Activated naive CD8-positive, alpha-beta T cell treated with anti-CD3 and anti-CD28 coated beads, Interleukin-2, amount 50 U/mL, for 24 hours (primary cell): ENCODE results near the gene DNAAF5.
"Not testable (repeated sequence)": the region's sequence is repeated elsewhere in the genome, so short reads cannot be mapped to it uniquely, and the experiment has no call there.

ENCODE experiments used
- ATAC-seq: fragments of 150-1000 bp; cut with Tn5 transposase; one replicate; pipeline ENCODE4 v1.10.0; 2021
- DNase-seq: peaks from one replicate; pipeline ENCODE4 v3.0.0; 2021
- H3K27ac Mint-ChIP-seq: one replicate; pipeline ENCODE4 v1.8.0; 2021; ENCODE audit warnings: mild to moderate bottlenecking, mixed read lengths
- H3K27me3 Mint-ChIP-seq: one replicate; pipeline ENCODE4 v1.8.0; 2021; ENCODE audit warnings: mixed read lengths
- H3K36me3 Mint-ChIP-seq: one replicate; pipeline ENCODE4 v1.8.0; 2021; ENCODE audit warnings: low read depth, mixed read lengths
- H3K4me1 Mint-ChIP-seq: one replicate; pipeline ENCODE4 v1.8.0; 2021; ENCODE audit warnings: mixed read lengths
- H3K4me3 Mint-ChIP-seq: one replicate; pipeline ENCODE4 v1.8.0; 2021; ENCODE audit warnings: mild to moderate bottlenecking, moderate library complexity, mixed read lengths
- H3K9me3 Mint-ChIP-seq: one replicate; pipeline ENCODE4 v1.8.0; 2021; ENCODE audit warnings: mixed read lengths

Gene DNAAF5

DNA sequence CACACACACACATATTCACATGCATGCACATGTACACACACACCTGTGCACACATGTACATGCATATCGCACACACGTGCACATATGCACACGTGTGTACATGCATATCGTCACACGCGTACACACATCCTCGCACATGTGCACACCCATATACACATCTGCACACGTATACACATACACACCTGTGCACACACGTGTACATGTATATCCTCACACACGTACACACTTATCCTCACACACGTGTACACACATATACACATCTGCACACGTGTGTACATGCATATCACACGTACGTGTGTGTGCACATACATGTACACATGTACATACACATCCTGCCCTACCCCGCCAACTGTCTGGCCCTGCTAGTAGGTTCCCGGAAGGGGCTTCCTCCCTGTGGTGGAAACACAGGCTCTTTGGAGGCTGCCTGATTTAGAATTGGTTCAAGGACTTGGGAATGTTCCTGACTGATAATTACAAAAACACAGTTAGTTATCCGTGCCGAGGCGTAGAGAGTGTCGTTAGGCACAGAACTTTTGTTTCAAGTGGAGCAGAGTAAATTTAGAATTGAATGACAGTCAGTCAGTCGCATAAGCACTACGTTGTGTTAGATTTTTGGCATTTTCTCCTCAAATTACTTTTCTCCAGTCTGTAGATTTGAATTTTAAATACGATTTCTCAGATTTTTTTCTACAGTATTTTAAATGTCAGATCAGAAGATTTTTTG, 19.1 kb downstream of the DNAAF5 start:
- Mint-ChIP-seq H3K9me3 (no peaks in the 10 kb centered on the region), H3K27ac (no peak overlapping the region), H3K36me3 (peaks cover 29% of the 10 kb centered on the region), H3K4me1 (no peaks in the 10 kb centered on the region), H3K27me3 (no peaks in the 10 kb centered on the region), H3K4me3 (no peak overlapping the region)
- no peak for DNase-seq
- ATAC-seq: no peak

DNA sequence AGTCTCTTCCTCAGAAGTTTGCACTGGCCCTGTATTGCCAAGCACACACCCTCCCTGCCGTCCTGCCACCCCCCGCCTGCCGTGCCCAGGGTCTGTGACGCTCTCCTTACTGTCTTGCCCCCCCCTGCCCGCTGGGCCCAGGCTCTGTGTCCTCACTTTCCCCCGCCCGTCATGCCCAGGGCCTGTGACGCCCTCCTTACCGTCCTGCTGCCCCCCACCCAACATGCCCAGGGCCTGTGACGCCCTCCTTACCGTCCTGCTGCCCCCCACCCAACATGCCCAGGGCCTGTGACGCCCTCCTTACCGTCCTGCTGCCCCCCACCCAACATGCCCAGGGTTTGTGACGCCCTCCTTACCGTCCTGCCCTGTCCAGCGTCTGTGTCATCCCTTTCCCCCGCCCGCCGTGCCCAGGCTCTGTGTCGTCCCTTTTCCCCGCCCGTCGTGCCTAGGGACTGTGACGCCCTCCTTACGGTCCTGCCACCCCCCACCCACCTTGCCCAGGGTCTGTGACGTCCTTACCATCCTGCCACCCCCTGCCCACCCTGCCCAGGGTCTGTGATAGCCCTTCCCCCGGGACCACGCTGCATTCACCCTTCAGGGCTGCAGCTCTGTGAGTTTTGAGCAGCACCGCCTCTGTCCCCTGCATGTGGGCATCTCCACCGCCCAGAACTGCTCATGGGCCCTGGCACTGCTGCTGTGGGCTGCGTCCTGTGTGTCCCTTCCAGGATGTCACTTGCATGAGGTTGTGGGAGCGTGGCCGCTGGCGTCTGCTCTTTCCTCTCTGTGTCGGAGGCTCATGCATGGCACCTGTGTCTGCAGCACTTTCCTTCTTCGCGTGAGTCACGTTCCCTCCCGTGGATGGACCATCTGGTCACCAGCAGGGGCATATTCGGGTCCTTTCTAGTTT, 19.9 kb downstream of the DNAAF5 start:
- peak; percentile 15 for ATAC-seq
- H3K9me3 Mint-ChIP-seq: no peaks in the 10 kb centered on the region
- no peak overlapping the region for H3K27ac Mint-ChIP-seq
- no peaks in the 10 kb centered on the region for H3K4me1 Mint-ChIP-seq
- DNase-seq: no peak
- H3K27me3 Mint-ChIP-seq: no peaks in the 10 kb centered on the region
- H3K36me3 Mint-ChIP-seq: peaks cover 29% of the 10 kb centered on the region
- no peak overlapping the region for H3K4me3 Mint-ChIP-seq

DNA sequence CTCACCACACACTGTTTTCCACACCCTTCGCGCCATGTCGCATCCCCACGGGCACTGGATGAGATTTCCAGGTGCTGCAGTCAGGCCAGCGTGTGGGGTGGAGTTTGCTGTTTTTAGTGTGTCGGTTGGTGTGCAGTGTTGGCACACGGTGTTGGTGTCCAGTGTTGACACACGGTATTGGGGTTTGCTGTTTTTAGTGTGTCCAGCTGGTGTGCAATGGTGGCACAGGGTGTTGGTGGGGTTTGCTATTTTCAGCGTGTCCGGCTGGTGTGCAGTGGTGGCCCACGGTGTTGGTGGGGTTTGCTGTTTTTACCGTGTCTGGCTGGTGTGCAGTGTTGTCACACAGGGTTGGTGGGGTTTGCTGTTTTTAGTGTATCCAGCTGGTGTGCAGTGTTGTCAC, 20.7 kb downstream of the DNAAF5 start:
- Mint-ChIP-seq H3K27me3 (no peaks in the 10 kb centered on the region), H3K4me3 (no peak overlapping the region), H3K27ac (no peak overlapping the region), H3K36me3 (peaks cover 32% of the 10 kb centered on the region), H3K9me3 (no peaks in the 10 kb centered on the region), H3K4me1 (peaks cover 3% of the 10 kb centered on the region)
- DNase-seq: no peak
- no peak for ATAC-seq

DNA sequence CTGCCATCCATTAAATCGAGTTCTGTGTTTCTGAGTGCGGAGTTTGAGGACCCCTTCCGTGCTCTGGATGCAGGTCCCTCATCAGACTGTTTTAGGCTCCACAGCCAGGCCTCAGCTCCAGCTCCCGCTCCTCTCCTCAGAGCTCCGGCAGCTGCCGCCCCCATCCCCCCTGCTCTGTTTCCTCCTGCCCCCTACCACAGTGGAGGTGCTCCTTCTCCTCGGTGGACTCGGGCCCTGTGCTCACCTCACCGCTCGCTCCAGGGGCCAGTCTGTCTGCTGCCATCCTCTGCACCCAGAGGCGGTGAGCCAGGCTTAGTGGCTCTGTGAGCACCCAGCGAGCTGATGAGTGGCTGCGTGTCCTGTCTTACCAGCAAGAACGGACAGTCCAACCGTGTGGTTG, 21.9 kb downstream of the DNAAF5 start:
- no peak overlapping the region for H3K27ac Mint-ChIP-seq
- DNase-seq (no peak), ATAC-seq (no peak)
- H3K4me1 Mint-ChIP-seq: peaks cover 3% of the 10 kb centered on the region
- H3K4me3 Mint-ChIP-seq: no peak overlapping the region
- H3K9me3 Mint-ChIP-seq: no peaks in the 10 kb centered on the region
- peaks cover 32% of the 10 kb centered on the region for H3K36me3 Mint-ChIP-seq
- no peaks in the 10 kb centered on the region for H3K27me3 Mint-ChIP-seq

DNA sequence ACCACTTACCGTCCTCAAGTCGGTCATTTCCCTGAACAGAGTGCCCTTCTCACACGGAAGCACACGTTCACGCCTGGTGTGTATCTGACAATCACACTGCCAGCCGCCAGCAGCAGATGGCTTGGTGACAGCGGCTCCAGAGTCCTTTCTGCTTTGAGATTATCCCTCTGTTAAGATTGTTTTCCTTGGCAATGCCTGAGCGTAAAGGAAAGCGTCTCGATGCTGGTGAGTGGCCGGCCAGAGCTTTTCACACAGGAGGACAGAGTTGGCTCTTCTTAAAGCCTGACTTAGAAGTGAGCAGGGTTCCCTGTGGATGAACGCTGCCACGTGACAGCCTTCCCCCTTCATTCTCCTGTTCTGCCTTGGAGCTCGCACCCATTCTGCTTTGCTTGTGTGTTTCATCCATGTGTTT, 22.6 kb downstream of the DNAAF5 start:
- ATAC-seq (no peak), DNase-seq (no peak)
- Mint-ChIP-seq H3K4me3 (no peak overlapping the region), H3K9me3 (no peaks in the 10 kb centered on the region), H3K36me3 (peaks cover 34% of the 10 kb centered on the region), H3K4me1 (peaks cover 3% of the 10 kb centered on the region), H3K27me3 (no peaks in the 10 kb centered on the region), H3K27ac (no peak overlapping the region)

DNA sequence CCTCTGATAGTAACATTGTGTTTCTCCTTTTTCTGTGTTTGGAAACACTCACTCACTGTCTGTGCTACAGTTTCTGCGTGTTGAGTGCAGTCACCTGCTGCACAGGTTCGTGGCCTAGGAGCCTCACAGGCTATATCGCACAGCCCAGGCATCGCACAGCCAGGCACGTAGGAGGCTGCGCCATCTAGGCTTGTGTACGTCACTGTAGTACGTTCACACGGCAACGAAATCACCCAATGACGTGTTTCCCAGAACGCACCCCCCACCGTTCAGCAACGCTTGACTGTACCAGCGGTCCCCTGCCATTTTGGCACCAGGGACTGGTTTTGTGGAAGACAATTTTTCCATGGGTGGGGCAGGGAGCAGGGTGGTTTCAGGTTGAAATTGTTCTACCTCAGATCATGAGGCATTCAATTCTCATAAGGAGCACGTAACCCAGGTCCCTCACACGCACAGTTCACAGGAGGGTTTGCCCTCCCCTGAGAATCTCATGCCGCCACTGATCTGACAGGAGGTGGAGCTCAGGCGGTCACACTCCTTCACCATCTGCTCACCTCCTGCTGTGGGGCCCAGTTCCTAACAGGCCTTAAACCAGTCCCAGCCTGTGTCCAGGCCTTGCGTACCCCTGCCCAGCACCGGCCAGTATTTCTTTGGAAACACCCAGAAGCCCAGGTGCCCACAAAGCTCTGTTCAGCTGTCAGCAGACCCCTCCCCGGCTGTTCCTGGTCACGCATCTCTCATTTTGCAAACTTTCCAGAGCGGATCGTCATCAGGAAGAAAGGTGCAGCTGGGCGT, 23.8 kb downstream of the DNAAF5 start:
- DNase-seq: no peak
- Mint-ChIP-seq H3K27ac (no peak overlapping the region), H3K4me1 (peaks cover 3% of the 10 kb centered on the region), H3K27me3 (no peaks in the 10 kb centered on the region), H3K4me3 (no peak overlapping the region), H3K9me3 (no peaks in the 10 kb centered on the region), H3K36me3 (peaks cover 33% of the 10 kb centered on the region)
- no peak for ATAC-seq

DNA sequence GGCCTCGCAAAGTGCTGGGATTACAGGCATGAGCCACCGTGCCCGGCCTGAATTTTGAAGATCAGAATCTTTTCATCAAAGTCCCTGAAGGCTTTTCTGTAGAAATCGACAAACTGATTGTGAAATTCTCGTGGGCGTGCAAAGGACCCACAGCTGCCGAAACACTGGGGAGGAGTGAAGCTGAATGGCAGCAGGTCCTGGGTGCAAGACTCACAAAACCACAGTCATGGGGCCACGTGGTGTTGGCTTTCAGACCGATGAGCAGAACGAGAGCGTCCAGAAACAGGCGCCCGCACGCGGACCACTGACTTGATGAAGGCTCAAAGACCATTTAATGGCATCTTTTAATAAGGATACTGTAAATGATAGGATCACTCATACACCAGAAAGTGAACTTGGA, 25.3 kb downstream of the DNAAF5 start:
- Mint-ChIP-seq H3K36me3 (peaks cover 32% of the 10 kb centered on the region), H3K4me1 (peaks cover 3% of the 10 kb centered on the region), H3K4me3 (no peak overlapping the region), H3K9me3 (no peaks in the 10 kb centered on the region), H3K27ac (no peak overlapping the region), H3K27me3 (no peaks in the 10 kb centered on the region)
- no peak for ATAC-seq
- DNase-seq: no peak

DNA sequence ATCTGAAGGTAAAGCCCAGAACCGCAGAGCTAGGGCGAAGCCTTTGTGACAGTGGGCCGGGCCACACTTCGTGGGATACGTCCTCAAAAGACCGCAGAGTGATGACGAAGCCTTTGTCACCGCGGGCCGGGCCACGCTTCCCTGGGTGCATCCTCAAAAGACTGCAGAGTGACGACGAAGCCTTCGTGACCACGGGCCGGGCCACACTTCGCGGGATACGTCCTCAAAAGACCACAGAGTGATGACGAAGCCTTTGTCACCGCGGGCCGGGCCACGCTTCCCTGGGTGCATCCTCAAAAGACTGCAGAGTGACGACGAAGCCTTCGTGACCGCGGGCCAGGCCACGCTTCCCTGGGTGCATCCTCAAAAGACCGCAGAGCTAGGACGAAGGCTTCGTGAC, 25.8 kb downstream of the DNAAF5 start:
- not testable (repeated sequence) for H3K9me3 Mint-ChIP-seq, ATAC-seq, H3K27me3 Mint-ChIP-seq, DNase-seq, H3K4me3 Mint-ChIP-seq, H3K27ac Mint-ChIP-seq, H3K4me1 Mint-ChIP-seq
- H3K36me3 Mint-ChIP-seq: peaks cover 32% of the 10 kb centered on the region

DNA sequence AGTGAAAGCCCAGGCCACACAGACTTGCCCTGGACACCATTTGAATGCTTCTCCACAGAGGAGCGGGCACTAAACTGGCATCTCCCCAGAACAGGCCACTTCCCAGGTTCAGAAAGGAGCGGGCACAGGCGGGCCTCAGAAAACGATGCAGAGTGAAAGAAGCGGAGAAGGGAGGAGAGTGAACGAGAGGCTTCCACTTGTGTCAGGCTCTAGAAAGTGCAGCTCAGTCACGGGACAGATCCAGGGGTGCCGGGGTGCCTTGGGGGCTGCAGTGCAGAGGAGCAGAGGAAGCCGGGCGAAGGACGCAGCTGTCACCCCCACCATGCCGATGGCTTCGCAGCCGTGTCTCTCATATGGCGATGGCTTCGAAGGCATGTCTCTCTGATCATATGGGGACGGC, 26.7 kb downstream of the DNAAF5 start:
- peaks cover 3% of the 10 kb centered on the region for H3K4me1 Mint-ChIP-seq
- no peak overlapping the region for H3K4me3 Mint-ChIP-seq
- H3K27me3 Mint-ChIP-seq: no peaks in the 10 kb centered on the region
- DNase-seq (no peak), ATAC-seq (no peak)
- H3K36me3 Mint-ChIP-seq: peaks cover 34% of the 10 kb centered on the region
- H3K9me3 Mint-ChIP-seq: no peaks in the 10 kb centered on the region
- H3K27ac Mint-ChIP-seq: no peak overlapping the region

DNA sequence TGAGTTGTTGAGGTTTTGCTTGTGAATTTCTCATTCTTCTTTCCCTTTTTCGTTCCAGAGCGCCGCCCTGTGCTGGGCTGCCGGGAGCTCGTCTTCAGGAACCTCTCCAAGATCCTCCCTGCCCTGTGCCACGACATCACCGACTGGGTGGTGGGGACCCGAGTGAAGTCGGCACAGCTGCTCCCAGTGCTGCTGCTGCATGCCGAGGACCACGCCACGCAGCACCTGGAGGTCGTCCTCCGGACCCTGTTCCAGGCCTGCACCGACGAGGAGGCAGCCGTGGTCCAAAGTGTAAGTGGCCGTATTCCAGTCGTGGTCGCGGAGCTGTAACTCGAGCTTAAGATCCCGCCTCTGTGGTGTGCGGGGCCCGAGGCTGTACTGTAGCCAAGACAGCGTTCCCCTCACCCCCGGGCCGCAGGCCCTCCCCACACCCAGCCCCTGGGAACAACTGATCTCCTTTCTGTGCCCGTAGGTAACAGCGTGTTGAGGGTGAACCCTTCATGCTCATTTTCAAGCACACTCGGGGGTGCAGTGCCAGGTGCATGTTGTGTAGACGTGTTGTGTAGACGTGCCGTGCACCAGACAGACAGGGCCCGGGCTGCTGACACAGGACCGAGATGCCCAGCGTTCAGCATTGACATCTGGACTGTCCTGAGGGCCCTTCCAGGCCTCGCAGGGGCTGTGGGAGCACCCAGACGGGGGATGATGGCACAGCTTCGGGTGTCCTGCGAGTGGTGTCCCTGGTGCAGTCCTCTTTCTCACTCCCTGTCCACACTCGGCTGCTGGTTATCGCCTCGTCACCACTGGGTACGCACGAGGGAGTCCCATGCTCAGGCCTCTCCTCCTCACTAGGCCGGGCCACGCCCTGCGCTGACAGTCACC, 28.3 kb downstream of the DNAAF5 start:
- no peak overlapping the region for H3K4me3 Mint-ChIP-seq
- H3K36me3 Mint-ChIP-seq: peaks cover 41% of the 10 kb centered on the region
- peaks cover 3% of the 10 kb centered on the region for H3K4me1 Mint-ChIP-seq
- DNase-seq: no peak
- H3K9me3 Mint-ChIP-seq: no peaks in the 10 kb centered on the region
- no peak for ATAC-seq
- H3K27me3 Mint-ChIP-seq: no peaks in the 10 kb centered on the region
- H3K27ac Mint-ChIP-seq: no peak overlapping the region

DNA sequence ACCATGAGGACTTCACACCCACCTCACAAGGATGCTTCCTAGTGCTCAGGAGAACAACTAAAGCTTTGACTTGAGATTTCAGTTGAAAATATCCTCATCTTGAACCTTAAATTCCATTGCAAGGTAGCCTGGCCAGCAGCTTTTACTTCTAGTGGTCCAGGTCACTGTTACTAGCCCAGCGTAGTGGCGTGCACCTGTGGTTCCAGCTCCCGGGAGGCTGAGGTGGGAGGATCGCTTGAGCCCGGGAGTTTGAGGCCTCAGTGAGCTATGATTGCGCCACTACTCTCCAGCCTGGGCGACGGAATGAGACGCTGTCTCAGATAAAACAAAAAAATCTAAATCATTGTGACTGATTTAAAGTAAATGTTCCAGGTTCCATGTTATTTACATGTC, 28.9 kb downstream of the DNAAF5 start:
- Mint-ChIP-seq H3K4me3 (no peak overlapping the region), H3K27ac (no peak overlapping the region), H3K9me3 (no peaks in the 10 kb centered on the region), H3K4me1 (peaks cover 3% of the 10 kb centered on the region), H3K27me3 (no peaks in the 10 kb centered on the region), H3K36me3 (peaks cover 44% of the 10 kb centered on the region)
- DNase-seq (no peak), ATAC-seq (no peak)

DNA sequence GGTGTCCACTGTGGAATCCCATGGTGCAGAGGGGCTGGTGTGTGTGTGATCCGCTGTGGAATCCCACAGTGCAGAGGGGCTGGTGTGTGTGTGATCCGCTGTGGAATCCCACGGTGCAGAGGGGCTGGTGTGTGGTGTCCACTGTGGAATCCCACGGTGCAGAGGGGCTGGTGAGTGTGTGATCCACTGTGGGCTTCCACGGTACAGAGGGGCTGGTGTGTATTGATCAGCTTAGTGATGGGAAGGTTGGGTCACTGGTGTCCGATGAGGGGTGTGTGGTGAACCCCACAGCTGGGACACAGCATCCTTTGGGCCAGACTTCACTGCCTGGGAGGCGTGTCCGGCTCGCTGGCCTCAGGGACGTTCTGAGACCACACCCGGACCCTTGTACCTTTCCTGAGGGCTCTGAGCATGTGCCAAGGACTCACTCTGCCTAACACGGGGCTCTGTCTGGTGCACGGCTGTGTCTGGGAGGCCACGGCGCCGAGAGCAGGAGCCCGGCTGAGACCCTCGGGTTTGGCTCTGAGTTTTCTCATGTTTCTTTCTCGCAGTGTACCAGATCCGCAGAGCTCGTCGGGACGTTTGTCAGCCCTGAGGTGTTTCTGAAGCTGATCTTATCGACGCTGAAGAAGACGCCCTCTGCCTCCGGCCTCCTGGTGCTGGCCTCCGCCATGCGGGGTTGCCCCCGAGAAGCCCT, 29.9 kb downstream of the DNAAF5 start:
- no peak overlapping the region for H3K4me3 Mint-ChIP-seq
- ATAC-seq (no peak), DNase-seq (no peak)
- no peaks in the 10 kb centered on the region for H3K27me3 Mint-ChIP-seq
- H3K27ac Mint-ChIP-seq: no peak overlapping the region
- H3K4me1 Mint-ChIP-seq: peaks cover 3% of the 10 kb centered on the region
- H3K9me3 Mint-ChIP-seq: no peaks in the 10 kb centered on the region
- H3K36me3 Mint-ChIP-seq: peaks cover 44% of the 10 kb centered on the region

DNA sequence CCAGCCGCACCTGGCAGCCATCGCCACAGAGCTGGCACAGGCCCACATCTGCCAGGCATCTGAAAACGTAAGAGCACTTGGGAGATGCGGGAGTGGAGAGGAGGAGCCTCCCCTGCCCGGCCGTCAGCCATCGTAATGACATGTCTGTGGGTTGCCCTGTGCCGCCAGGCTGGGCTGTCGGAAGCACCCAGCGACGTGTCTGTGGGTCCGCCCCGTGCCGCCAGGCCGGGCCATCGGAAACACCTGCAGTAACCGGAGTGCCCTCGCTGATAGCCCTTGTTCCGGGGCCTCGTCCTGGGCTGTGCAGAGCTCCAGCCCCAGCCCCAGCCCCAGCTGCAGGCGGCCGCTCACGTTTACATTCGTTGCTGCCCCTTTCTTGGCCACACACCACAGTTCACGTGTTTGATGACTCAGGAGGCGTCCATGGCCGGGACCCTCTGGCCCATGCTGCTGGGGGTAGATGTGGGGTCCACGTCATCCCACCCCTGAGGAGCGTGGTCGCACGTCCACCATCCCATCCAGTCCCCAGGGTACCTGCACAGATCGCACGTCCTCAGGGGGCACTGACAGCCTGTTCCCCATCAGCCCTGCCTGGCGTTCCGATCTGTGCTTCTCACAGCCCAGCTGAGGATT, 30.5 kb downstream of the DNAAF5 start:
- Mint-ChIP-seq H3K27ac (no peak overlapping the region), H3K36me3 (peaks cover 41% of the 10 kb centered on the region), H3K27me3 (no peaks in the 10 kb centered on the region)

More for the DNA sequence above, 30.5 kb downstream of the DNAAF5 start:
- DNase-seq (no peak), ATAC-seq (no peak)
- no peaks in the 10 kb centered on the region for H3K4me1 Mint-ChIP-seq
- no peaks in the 10 kb centered on the region for H3K9me3 Mint-ChIP-seq
- H3K4me3 Mint-ChIP-seq: no peak overlapping the region
